HL-60/S4 treated with phorbol 12-myristate 13-acetate at 8.2 ng/mL for 4 days and 3 days (cell line): ENCODE measurements around the gene MLXIP.
"Not testable (repeated sequence)": the region's sequence is repeated elsewhere in the genome, so short reads cannot be mapped to it uniquely, and the experiment has no call there.

Experiments
- in situ Hi-C: fragments of 300-500 bp; cut with MboI; formaldehyde crosslinking; loops from 2 replicates; pipeline ENCODE4 v1.15.0; 2022; ENCODE audit warnings: low sequenced_read_pairs

Gene MLXIP

GRCh38 chr12:122078141-122079032 lies at the start of gene MLXIP:
TSS of gene MLXIP (plus strand) at chr12:122078756. CDS start at chr12:122078854, 98 bp downstream.
- in situ Hi-C loops = no loop called here

- in situ Hi-C loops = no loop called here
Observed at GRCh38 chr12:122028905-122029560, 49.5 kb upstream of the MLXIP start.

- in situ Hi-C loops = no loop called here
Observed at GRCh38 chr12:122029620-122030423, 48.7 kb upstream of the MLXIP start.

GRCh38 chr12:122030424-122031035 lies 48.0 kb upstream of the MLXIP start:
- in situ Hi-C loops = no loop called here

GRCh38 chr12:122031342-122032216 lies 47.0 kb upstream of the MLXIP start:
- in situ Hi-C loops = no loop called here

GRCh38 chr12:122032580-122032979 lies 46.0 kb upstream of the MLXIP start:
- in situ Hi-C loops = no loop called here

- in situ Hi-C loops = no loop called here
Observed at GRCh38 chr12:122035292-122035691, 43.3 kb upstream of the MLXIP start.

GRCh38 chr12:122036153-122036552 lies 42.4 kb upstream of the MLXIP start:
- in situ Hi-C loops = no loop called here

GRCh38 chr12:122040579-122041386 lies 37.8 kb upstream of the MLXIP start:
- in situ Hi-C loops = no loop called here

GRCh38 chr12:122041458-122041857 lies 37.1 kb upstream of the MLXIP start:
- in situ Hi-C loops = not testable (repeated sequence)

GRCh38 chr12:122042910-122043309 lies 35.6 kb upstream of the MLXIP start:
- in situ Hi-C loops = no loop called here

GRCh38 chr12:122043476-122043875 lies 35.1 kb upstream of the MLXIP start:
- in situ Hi-C loops = no loop called here

GRCh38 chr12:122045262-122045661 lies 33.3 kb upstream of the MLXIP start:
- in situ Hi-C loops = no loop called here

GRCh38 chr12:122046145-122046544 lies 32.4 kb upstream of the MLXIP start:
- in situ Hi-C loops = no loop called here

- in situ Hi-C loops = no loop called here
Observed at GRCh38 chr12:122048151-122048550, 30.4 kb upstream of the MLXIP start.

GRCh38 chr12:122049827-122050226 lies 28.7 kb upstream of the MLXIP start:
- in situ Hi-C loops = loop anchor here (10.0 kb wide), 1 partner anchor 145 kb away; no protein-coding TSS in a partner anchor

GRCh38 chr12:122050706-122051105 lies 27.9 kb upstream of the MLXIP start:
- in situ Hi-C loops = loop anchor here (10.0 kb wide), 1 partner anchor 144 kb away; no protein-coding TSS in a partner anchor

GRCh38 chr12:122051231-122051876 lies 27.2 kb upstream of the MLXIP start:
- in situ Hi-C loops = loop anchor here (10.0 kb wide), 1 partner anchor 143 kb away; no protein-coding TSS in a partner anchor
